ENCODE results near the gene FICD. TPM values are rescaled to one million over a fixed set of nuclear protein-coding genes. Genes with fewer than 3 reads are reported as not detected.

Gene FICD
- total and polyA plus RNA-seq, 5 experiments from 2014 or later = 1.2 to 5.6 (median 1.8) TPM

GRCh38 chr12:108563804-108564151, 48.7 kb downstream of the FICD start:
- peak overlapping the region; percentile 92 to 100 (median 100) for H3K27ac Mint-ChIP-seq
- POLR2A ChIA-PET = interaction anchor here (1.2 to 11.6 kb wide), 3 partner anchors 52 to 83 kb away, joined by 9 to 217 read pairs (median 132); partner anchors contain the start of gene SELPLG
- H3K27me3 Mint-ChIP-seq = no peaks in the 10 kb centered on the region
- H3K4me1 Mint-ChIP-seq = peaks cover 21 to 84% (median 59%) of the 10 kb centered on the region in 4 donors
- no peaks in the 10 kb centered on the region for H3K9me3 Mint-ChIP-seq
- ATAC-seq = no peak
- no peak for DNase-seq
- H3K36me3 Mint-ChIP-seq = peaks cover 4 to 49% (median 17%) of the 10 kb centered on the region in 3 donors
- peak overlapping the region; percentile 97 to 100 (median 100) for H3K4me3 Mint-ChIP-seq

DNA sequence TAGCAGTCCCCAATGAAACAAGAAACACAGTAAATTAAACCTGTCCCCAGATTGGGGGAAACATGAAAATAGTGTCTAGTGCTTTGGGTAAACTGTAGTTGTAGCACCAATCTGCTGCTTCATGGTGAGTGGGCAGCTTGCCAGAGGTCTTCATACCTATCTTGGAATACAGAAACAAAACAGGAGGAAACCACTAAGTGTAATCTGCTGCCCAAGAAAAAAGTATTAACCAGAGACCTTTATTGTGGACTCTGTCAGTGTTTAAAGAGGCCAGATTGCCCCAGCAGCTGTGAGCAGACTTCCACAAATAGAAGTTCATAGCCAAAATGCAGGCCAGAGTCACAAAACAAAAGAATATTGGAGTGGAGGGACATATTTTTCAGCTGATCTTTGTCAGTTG, 49.6 kb downstream of the FICD start:
- Mint-ChIP-seq H3K4me1 (peaks cover 23 to 85% (median 62%) of the 10 kb centered on the region in 4 donors), H3K27me3 (no peaks in the 10 kb centered on the region), H3K4me3 (no peak overlapping the region), H3K36me3 (peaks cover 4 to 53% (median 17%) of the 10 kb centered on the region in 3 donors), H3K27ac (peak overlapping the region in 3 of 10 donors; percentile 8 to 48 (median 12)), H3K9me3 (no peaks in the 10 kb centered on the region)
- ATAC-seq (no peak), DNase-seq (no peak)
- POLR2A ChIA-PET = interaction anchor here (0.6 to 11.6 kb wide), 6 partner anchors 10 to 82 kb away, joined by 3 to 217 read pairs (median 4); partner anchors contain the start of gene SELPLG

DNA sequence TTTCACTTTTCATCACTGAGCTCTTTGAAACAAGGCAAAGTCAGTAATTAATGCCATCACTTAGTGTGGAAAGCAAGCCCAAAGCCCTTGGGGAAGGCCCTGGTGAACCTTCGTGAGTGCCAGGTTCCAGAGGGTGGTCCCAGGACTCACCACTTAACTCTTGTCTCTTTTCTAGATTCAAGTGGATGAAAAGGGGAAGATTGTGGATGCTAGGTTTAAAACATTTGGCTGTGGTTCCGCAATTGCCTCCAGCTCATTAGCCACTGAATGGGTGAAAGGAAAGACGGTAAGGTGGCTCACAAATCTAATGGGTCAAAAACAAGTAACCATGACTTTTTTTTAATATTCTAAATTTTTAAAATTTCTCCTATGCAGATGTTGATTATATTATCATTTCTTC, 50.1 kb downstream of the FICD start:
- no peak for ATAC-seq
- Mint-ChIP-seq H3K27ac (peak overlapping the region in 3 of 10 donors; percentile 85 to 96 (median 94)), H3K36me3 (peaks cover 4 to 51% (median 17%) of the 10 kb centered on the region in 3 donors), H3K27me3 (no peaks in the 10 kb centered on the region), H3K4me1 (peaks cover 20 to 85% (median 61%) of the 10 kb centered on the region in 4 donors), H3K4me3 (no peak overlapping the region), H3K9me3 (no peaks in the 10 kb centered on the region)
- no peak for DNase-seq
- POLR2A ChIA-PET = interaction anchor here (0.6 to 11.6 kb wide), 6 partner anchors 10 to 82 kb away, joined by 3 to 217 read pairs (median 4); partner anchors contain the start of gene SELPLG

DNA sequence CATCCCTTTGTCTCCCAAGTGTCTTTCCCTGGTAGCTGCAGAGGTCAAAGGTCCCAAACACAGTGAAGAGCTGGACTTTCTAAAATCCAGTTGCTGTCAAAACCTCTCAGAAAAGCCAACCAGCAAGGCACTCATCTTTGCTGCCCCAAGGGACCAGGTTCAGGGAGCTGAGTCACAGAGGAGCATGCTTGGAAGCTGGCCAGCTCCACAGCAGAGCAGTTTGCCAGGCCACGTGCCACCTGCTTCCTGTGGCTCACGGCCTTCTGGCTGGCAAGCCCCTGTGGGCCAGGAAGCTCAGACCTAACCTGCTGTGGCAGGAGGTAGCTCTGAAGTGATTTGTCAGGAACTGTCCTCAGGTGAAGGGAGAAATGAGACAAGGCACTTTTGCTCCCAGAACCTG, 50.9 kb downstream of the FICD start:
- DNase-seq (peak in 9 of 10 donors; percentile 37 to 79 (median 45)), ATAC-seq (no peak)
- Mint-ChIP-seq H3K27me3 (no peaks in the 10 kb centered on the region), H3K4me1 (peaks cover 23 to 86% (median 62%) of the 10 kb centered on the region in 4 donors), H3K27ac (peak overlapping the region; percentile 13 to 98 (median 89)), H3K4me3 (peak overlapping the region in 2 of 10 donors; percentile 10 to 48), H3K9me3 (no peaks in the 10 kb centered on the region), H3K36me3 (peaks cover under 1 to 51% (median 17%) of the 10 kb centered on the region in 3 donors)
- POLR2A ChIA-PET = interaction anchor here (1.4 to 11.6 kb wide), 3 partner anchors 50 to 81 kb away, joined by 4 to 217 read pairs (median 132); partner anchors contain the start of gene SELPLG

GRCh38 chr12:108566452-108566851, 51.4 kb downstream of the FICD start:
- Mint-ChIP-seq H3K4me1 (peaks cover 23 to 85% (median 64%) of the 10 kb centered on the region in 4 donors), H3K27ac (peak overlapping the region; percentile 54 to 98 (median 89)), H3K36me3 (peaks cover 0 to 51% (median 17%) of the 10 kb centered on the region in 3 donors), H3K27me3 (no peaks in the 10 kb centered on the region), H3K9me3 (no peaks in the 10 kb centered on the region), H3K4me3 (peak overlapping the region in 1 of 10 donors; percentile 10)
- POLR2A ChIA-PET = interaction anchor here (9.3 to 11.6 kb wide), 2 partner anchors 50 to 66 kb away, joined by 132 to 217 read pairs; partner anchors contain the start of gene SELPLG
- ATAC-seq = no peak
- DNase-seq = peak in 1 of 10 donors; percentile 10

DNA sequence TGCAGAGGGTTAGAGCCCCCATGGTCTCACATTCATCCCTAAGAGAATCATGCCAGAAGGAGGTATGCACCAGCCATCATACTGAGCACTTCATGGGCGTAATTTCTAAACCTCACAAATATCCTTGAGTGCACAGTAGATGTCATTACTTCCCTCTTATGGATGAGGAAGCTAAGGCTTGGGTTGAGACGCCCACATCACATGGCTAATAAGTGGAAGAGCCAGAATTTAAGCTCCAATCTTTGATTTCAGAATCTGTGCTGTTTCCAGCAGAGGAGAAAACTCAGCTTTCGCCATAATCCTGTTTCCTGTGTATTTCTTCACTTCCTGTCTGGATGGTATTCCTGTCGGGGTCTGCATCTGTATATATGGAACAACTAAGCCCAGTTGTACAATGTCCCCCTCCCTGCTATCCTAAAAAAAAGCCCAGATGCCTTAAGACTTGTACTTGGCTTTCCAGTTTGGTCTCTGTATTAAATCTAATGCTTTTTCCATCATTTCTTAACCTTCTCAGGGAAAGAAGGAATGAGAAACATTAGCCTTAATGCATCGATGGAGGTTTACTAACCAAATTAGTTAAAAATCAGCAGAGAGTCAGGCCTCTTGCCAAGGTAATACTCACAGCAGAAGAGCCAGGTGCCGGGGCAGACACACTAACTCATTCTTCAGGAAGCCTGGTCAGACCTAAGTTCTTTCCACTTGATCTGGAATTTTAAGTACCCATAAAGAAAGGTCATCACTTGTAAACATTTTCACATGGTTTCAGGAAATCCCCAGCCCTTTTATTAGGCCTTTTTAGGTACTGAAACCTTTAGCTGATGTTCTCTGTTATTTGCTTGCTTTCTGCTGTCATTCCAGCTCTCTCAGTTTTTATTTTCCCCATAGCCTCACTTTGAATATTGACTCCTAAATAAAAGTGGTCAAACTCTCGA, 52.6 kb downstream of the FICD start:
- Mint-ChIP-seq H3K4me3 (peak overlapping the region in 8 of 10 donors; percentile 36 to 92 (median 78)), H3K36me3 (peaks cover 0 to 51% (median 17%) of the 10 kb centered on the region in 3 donors), H3K27ac (peak overlapping the region; percentile 93 to 99 (median 96)), H3K27me3 (no peaks in the 10 kb centered on the region), H3K4me1 (peaks cover 27 to 90% (median 71%) of the 10 kb centered on the region in 4 donors), H3K9me3 (no peaks in the 10 kb centered on the region)
- ATAC-seq (no peak), DNase-seq (peak in 1 of 10 donors; percentile 1)
- POLR2A ChIA-PET = interaction anchor here (1.8 to 11.6 kb wide), 3 partner anchors 48 to 79 kb away, joined by 9 to 217 read pairs (median 132); partner anchors contain the start of gene SELPLG

DNA sequence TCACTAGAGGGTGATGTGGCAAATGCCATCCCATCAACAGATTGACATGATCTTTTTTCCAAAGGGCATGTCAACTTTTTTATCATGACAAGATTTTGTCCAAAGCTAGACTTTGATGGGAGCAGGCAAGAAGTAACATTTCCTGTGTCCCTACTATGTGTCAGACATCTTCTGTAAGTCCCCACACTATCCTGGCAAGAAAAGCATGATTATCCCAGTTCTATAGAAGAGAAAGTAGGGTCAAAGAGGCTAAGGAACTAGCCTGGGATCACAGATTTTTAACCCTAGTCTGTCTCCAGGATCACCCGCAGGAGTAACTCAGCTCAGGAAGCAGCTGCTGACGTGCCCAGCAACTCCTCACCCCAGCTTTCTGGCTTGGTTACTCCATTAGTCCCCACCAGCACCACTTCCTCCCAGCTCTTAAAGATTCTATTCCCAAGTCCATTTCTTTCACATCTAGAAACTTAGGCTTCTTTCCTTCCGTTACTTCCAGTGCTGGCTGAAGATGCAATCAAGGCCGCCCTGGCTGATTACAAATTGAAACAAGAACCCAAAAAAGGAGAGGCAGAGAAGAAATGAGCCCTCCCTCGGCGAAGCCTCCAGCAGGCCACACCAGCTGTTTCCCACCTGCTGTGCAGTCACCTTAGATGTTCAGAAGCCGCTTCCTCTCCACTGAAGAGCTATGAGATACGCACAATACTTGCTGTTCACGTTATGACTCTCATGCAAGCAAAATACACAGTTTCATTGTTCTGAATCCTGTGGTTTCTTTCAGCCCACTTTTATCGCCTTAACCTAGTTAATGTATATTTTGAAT, 53.5 kb downstream of the FICD start:
- Mint-ChIP-seq H3K36me3 (peaks cover 0 to 51% (median 17%) of the 10 kb centered on the region in 3 donors), H3K4me1 (peaks cover 27 to 91% (median 73%) of the 10 kb centered on the region in 4 donors), H3K27ac (peak overlapping the region; percentile 93 to 99 (median 96)), H3K9me3 (no peaks in the 10 kb centered on the region), H3K27me3 (no peaks in the 10 kb centered on the region), H3K4me3 (peak overlapping the region; percentile 65 to 92 (median 78))
- peak; percentile 97 to 98 for ATAC-seq
- POLR2A ChIA-PET = interaction anchor here (0.6 to 11.6 kb wide), 5 partner anchors 9 to 290 kb away, joined by 3 to 217 read pairs (median 9); partner anchors contain the start of gene SELPLG
- peak; percentile 47 to 92 (median 79) for DNase-seq

Other genes with a start within 250 kb of the FICD start
- gene CMKLR1, start 176.0 kb upstream of the FICD start, total RNA-seq = under 1 TPM; 0.27 to 0.83 TPM
- 1 to 10 TPM in 1 of 3 donors, not detected in 2; 3.0 TPM for gene CMKLR1, start 176.0 kb upstream of the FICD start, polyA plus RNA-seq
- gene SART3, start 45.9 kb downstream of the FICD start, total RNA-seq = 10 to 100 TPM; 93.4 to 95.7 TPM
- 10 to 100 TPM; 33.3 to 36.6 (median 36.1) TPM for gene SART3, start 45.9 kb downstream of the FICD start, polyA plus RNA-seq
- 100 to 1,000 TPM; 176 to 184 TPM for gene ISCU, start 47.3 kb downstream of the FICD start, total RNA-seq
- 100 to 1,000 TPM; 287 to 373 (median 324) TPM for gene ISCU, start 47.3 kb downstream of the FICD start, polyA plus RNA-seq
- under 1 TPM; 0.26 to 0.77 TPM for gene TMEM119, start 82.8 kb downstream of the FICD start, total RNA-seq
- gene TMEM119, start 82.8 kb downstream of the FICD start, polyA plus RNA-seq = under 1 TPM in 2 of 3 donors, not detected in 1; 0.06 to 0.21 TPM
- 100 to 1,000 TPM; 157 to 163 TPM for gene SELPLG, start 118.6 kb downstream of the FICD start, total RNA-seq
- 100 to 1,000 TPM; 453 to 720 (median 520) TPM for gene SELPLG, start 118.6 kb downstream of the FICD start, polyA plus RNA-seq
- gene CORO1C, start 216.2 kb downstream of the FICD start, total RNA-seq = 10 to 100 TPM in 1 of 2 experiments, 1 to 10 TPM in 1; 5.5 to 10.3 TPM
- gene CORO1C, start 216.2 kb downstream of the FICD start, polyA plus RNA-seq = 10 to 100 TPM in 1 of 3 donors, 1 to 10 TPM in 2; 5.0 to 13.1 (median 6.5) TPM